ENCODE results near the gene GDAP1L1.

GRCh38 chr20:44231193-44231592, 15.9 kb upstream of the GDAP1L1 start:
- TF ChIP-seq MXI1 (IDR thresholded peaks at IDR 0.05; ENCODE audit: borderline replicate concordance, low read depth, low read length) (no peak), POLR2A (IDR thresholded peaks at IDR 0.05; ENCODE audit: low read depth, low read length) (no peak), RCOR1 (IDR thresholded peaks at IDR 0.05; ENCODE audit: insufficient replicate concordance, low read length) (no peak), RAD21 (IDR thresholded peaks at IDR 0.05; ENCODE audit: low read length) (no peak), CTCF (conservative IDR thresholded peaks at IDR 0.05; ENCODE audit: low read depth, low read length) (no peak), CHD1 (IDR thresholded peaks at IDR 0.05; ENCODE audit: low read depth, low read length) (no peak), CEBPB (IDR thresholded peaks at IDR 0.05; ENCODE audit: low read depth, low read length) (no peak), SMC3 (IDR thresholded peaks at IDR 0.05; ENCODE audit: low read depth, low read length) (no peak), USF2 (IDR thresholded peaks at IDR 0.05; ENCODE audit: low read depth, low read length) (no peak)
